Hepatocyte (in vitro differentiated cells): ENCODE measurements around the gene LMOD2. TPM values are rescaled to one million over a fixed set of nuclear protein-coding genes. Genes with fewer than 3 reads are reported as not detected.

Experiments
- DNase-seq: peaks from one replicate; pipeline ENCODE4 v3.0.0-alpha.2; 2016; ENCODE audit warnings: low spot score
- H2AFZ ChIP-seq: fragments of 200-600 bp; sonication (generic); 2 replicates; pipeline ENCODE4 v1.6.0; 2016; ENCODE audit warnings: antibody characterized with exemption, mild to moderate bottlenecking
- H3K27ac ChIP-seq: fragments of 200-600 bp; sonication (generic); 2 replicates; pipeline ENCODE4 v1.5.1; 2016; ENCODE audit warnings: mild to moderate bottlenecking
- H3K27me3 ChIP-seq: fragments of 200-600 bp; sonication (generic); 2 replicates; pipeline ENCODE4 v1.6.1; 2016
- H3K36me3 ChIP-seq: fragments of 200-600 bp; sonication (generic); replicated peaks from 2 replicates; pipeline ENCODE4 v1.5.1; 2016; ENCODE audit warnings: low read depth; ENCODE audit not compliant: insufficient read depth
- H3K4me1 ChIP-seq: fragments of 200-600 bp; sonication (generic); 2 replicates; pipeline ENCODE4 v1.5.1; 2016; ENCODE audit warnings: mild to moderate bottlenecking, moderate library complexity; ENCODE audit not compliant: insufficient read depth
- H3K4me2 ChIP-seq: fragments of 200-600 bp; sonication (generic); 2 replicates; pipeline ENCODE4 v1.6.0; 2016
- H3K4me3 ChIP-seq: fragments of 200-600 bp; sonication (generic); 2 replicates; pipeline ENCODE4 v1.5.1; 2016; ENCODE audit warnings: mild to moderate bottlenecking
- H3K79me2 ChIP-seq: fragments of 200-600 bp; sonication (generic); 2 replicates; pipeline ENCODE4 v1.6.0; 2017; ENCODE audit warnings: mild to moderate bottlenecking
- H3K9me2 ChIP-seq: fragments of 200-600 bp; sonication (generic); replicated peaks from 2 replicates; pipeline ENCODE4 v1.6.0; 2017; ENCODE audit warnings: mild to moderate bottlenecking; ENCODE audit not compliant: insufficient read depth
- H3K9me3 ChIP-seq: fragments of 200-600 bp; sonication (generic); 2 replicates; pipeline ENCODE4 v1.5.1; 2016; ENCODE audit warnings: low read depth, mild to moderate bottlenecking
- H4K20me1 ChIP-seq: fragments of 200-600 bp; sonication (generic); 2 replicates; pipeline ENCODE4 v1.6.0; 2016; ENCODE audit warnings: mild to moderate bottlenecking; ENCODE audit not compliant: insufficient read depth, poor library complexity, severe bottlenecking
- EZH2 ChIP-seq: fragments of 200-600 bp; sonication (generic); IDR thresholded peaks from 2 replicates; pipeline ENCODE4 v1.6.1; 2016; ENCODE audit warnings: antibody characterized with exemption, mild to moderate bottlenecking, borderline replicate concordance
- EZH2phosphoT487 ChIP-seq: fragments of 200-600 bp; sonication (generic); IDR thresholded peaks from one replicate; pipeline ENCODE4 v1.6.1; 2018; ENCODE audit warnings: antibody characterized with exemption, mild to moderate bottlenecking, low read depth, moderate library complexity; ENCODE audit not compliant: unreplicated experiment, severe bottlenecking
- WGBS: methylation state at CpG from one replicate; pipeline ENCODE4 v1.1.6; 2016; ENCODE audit warnings: low lambda C conversion rate; ENCODE audit errors: missing lambda C conversion rate; 5-methylcytosine and 5-hydroxymethylcytosine counted together
- polyA plus RNA-seq: library from polyadenylated mRNA; unstranded; fragments of >200 nt; fragmentation: Nextera tagmentation; extraction: Ambion mirVana; gene quantifications from 2 replicates; pipeline ENCODE4 v1.2.1, GENCODE V29; 2016
- total RNA-seq: library from RNA; depleted of rRNA; stranded (reverse); fragments of >200 nt; gene quantifications from 2 replicates; pipeline ENCODE4 v1.2.3, GENCODE V29; 2014
- TF ChIP-seq, protein P1 (sequence below): fragments of 200-600 bp; sonication (generic); IDR thresholded peaks from 2 replicates; pipeline ENCODE4 v1.5.1; 2016; ENCODE audit warnings: antibody characterized with exemption, mild to moderate bottlenecking; ENCODE audit not compliant: poor library complexity

LMOD2 gene
- total and polyA plus RNA-seq, 2 experiments from 2014 or later, result not detected

DNA sequence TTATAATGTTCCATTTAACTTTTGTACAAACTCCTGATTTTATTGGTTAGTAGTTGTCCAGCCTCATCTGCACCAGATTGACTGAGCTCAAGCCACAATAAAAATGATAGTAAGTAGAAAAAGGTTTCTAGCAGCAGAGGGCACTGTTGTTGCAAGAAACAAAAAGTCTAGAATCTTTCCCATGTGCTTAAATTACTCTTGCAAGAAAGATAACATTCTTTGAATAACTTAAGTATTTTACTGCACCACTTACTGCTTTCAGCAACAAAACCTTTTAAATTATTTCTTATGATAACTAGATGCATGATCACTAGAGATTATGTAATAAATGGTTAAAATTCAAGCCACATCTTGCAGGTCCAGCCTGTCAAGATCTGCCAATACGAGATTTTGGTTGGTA, 27.0 kb downstream of the LMOD2 start:
- H4K20me1 ChIP-seq, result no peaks in the 10 kb centered on the region
- 73% methylated on average over 1 of the region's 1 CpG for WGBS
- peak; percentile 65 for DNase-seq
- no peaks in the 10 kb centered on the region for H3K27me3 ChIP-seq
- no peaks in the 10 kb centered on the region for H3K9me2 ChIP-seq
- H3K36me3 ChIP-seq, result no peaks in the 10 kb centered on the region
- no peak overlapping the region for H3K27ac ChIP-seq
- TF ChIP-seq, protein P1, sequence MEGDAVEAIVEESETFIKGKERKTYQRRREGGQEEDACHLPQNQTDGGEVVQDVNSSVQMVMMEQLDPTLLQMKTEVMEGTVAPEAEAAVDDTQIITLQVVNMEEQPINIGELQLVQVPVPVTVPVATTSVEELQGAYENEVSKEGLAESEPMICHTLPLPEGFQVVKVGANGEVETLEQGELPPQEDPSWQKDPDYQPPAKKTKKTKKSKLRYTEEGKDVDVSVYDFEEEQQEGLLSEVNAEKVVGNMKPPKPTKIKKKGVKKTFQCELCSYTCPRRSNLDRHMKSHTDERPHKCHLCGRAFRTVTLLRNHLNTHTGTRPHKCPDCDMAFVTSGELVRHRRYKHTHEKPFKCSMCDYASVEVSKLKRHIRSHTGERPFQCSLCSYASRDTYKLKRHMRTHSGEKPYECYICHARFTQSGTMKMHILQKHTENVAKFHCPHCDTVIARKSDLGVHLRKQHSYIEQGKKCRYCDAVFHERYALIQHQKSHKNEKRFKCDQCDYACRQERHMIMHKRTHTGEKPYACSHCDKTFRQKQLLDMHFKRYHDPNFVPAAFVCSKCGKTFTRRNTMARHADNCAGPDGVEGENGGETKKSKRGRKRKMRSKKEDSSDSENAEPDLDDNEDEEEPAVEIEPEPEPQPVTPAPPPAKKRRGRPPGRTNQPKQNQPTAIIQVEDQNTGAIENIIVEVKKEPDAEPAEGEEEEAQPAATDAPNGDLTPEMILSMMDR, result peak; percentile 69
- TF ChIP-seq EZH2, result no peak
- H2AFZ ChIP-seq, result no peak overlapping the region
- H3K4me3 ChIP-seq, result no peak overlapping the region
- no peak overlapping the region for H3K4me2 ChIP-seq
- no peaks in the 10 kb centered on the region for H3K9me3 ChIP-seq
- H3K79me2 ChIP-seq, result peaks cover 1% of the 10 kb centered on the region
- peaks cover 11% of the 10 kb centered on the region for H3K4me1 ChIP-seq

DNA sequence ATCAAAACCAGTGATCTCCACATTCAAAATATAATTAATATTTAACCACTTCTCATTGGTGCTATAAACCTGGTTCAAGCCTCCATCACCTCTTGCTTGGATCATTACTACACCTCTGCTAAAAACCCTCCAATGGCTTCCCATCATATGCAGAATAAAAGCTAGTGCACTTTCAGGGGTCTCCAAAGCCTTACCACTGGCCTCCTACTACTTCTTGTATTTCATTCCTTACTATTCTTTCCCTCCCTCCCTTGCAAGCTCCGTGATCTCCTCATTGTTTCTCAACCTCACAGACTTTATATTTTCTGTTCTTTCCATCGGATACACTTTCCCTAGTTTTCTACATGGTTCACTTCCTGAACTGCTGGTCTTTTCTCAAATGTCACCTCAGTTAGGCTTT, 31.5 kb downstream of the LMOD2 start:
- H2AFZ ChIP-seq, result no peak overlapping the region
- H4K20me1 ChIP-seq, result peaks cover 7% of the 10 kb centered on the region
- WGBS, result 96% methylated on average over 2 of the region's 2 CpGs
- H3K9me2 ChIP-seq, result no peaks in the 10 kb centered on the region
- H3K4me1 ChIP-seq, result peaks cover 3% of the 10 kb centered on the region
- H3K4me2 ChIP-seq, result no peak overlapping the region
- no peak for DNase-seq
- peaks cover 3% of the 10 kb centered on the region for H3K79me2 ChIP-seq
- no peak overlapping the region for H3K27ac ChIP-seq
- no peaks in the 10 kb centered on the region for H3K9me3 ChIP-seq
- no peaks in the 10 kb centered on the region for H3K36me3 ChIP-seq
- no peak for TF ChIP-seq EZH2
- no peak for TF ChIP-seq EZH2phosphoT487
- TF ChIP-seq, protein P1, result no peak
- H3K27me3 ChIP-seq, result no peaks in the 10 kb centered on the region
- no peak overlapping the region for H3K4me3 ChIP-seq

DNA sequence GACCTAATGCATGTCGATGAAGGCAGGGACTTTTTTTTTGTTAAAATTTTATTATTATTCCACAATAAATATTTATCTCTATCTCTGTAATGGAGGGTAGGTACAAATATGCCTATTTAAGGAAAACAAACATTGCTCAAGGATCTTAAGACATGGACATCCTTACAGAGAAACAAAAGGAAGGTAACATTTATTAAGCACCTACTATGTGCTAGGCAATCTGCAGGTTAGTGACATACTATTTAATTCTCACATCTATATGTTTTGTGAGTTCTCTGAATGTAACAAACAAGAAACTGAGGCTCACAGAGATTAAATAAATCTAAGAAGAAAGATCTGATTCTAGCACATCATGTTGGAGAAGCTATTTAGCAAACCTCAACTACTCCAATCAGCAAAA, 32.1 kb downstream of the LMOD2 start:
- WGBS, result 96% methylated on average over 1 of the region's 1 CpG
- peaks cover 7% of the 10 kb centered on the region for H4K20me1 ChIP-seq
- no peak for DNase-seq
- no peak overlapping the region for H3K4me2 ChIP-seq
- H3K27ac ChIP-seq, result no peak overlapping the region
- H3K9me2 ChIP-seq, result no peaks in the 10 kb centered on the region
- H3K4me3 ChIP-seq, result no peak overlapping the region
- H3K9me3 ChIP-seq, result no peaks in the 10 kb centered on the region
- TF ChIP-seq, protein P1, result no peak
- TF ChIP-seq EZH2phosphoT487 (no peak), EZH2 (no peak)
- no peaks in the 10 kb centered on the region for H3K36me3 ChIP-seq
- peaks cover 3% of the 10 kb centered on the region for H3K4me1 ChIP-seq
- H3K27me3 ChIP-seq, result no peaks in the 10 kb centered on the region
- H3K79me2 ChIP-seq, result peaks cover 3% of the 10 kb centered on the region
- no peak overlapping the region for H2AFZ ChIP-seq

DNA sequence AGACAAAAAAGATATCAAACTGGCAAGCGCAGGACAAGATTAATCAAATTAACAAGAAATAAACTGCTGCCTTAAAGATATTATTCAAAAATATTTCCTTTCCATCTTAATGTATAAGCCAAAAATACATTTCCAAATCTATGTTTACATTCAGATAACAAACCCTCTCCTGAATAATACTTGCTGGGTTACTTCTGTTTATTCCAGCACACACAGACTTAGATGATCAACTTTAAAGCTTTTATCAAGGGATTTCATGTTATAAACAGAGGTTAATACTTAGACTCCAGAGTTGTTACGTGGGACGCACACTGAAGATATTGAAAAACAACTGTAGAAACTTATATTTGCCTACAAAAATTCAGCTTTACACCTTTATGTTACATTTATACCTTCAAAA, 33.6 kb downstream of the LMOD2 start:
- no peak overlapping the region for H3K27ac ChIP-seq
- H3K9me3 ChIP-seq, result no peaks in the 10 kb centered on the region
- no peaks in the 10 kb centered on the region for H3K9me2 ChIP-seq
- no peak overlapping the region for H2AFZ ChIP-seq
- H3K4me1 ChIP-seq, result peaks cover 3% of the 10 kb centered on the region
- peaks cover 3% of the 10 kb centered on the region for H3K79me2 ChIP-seq
- TF ChIP-seq EZH2 (no peak), EZH2phosphoT487 (no peak)
- TF ChIP-seq, protein P1, result no peak
- peaks cover 7% of the 10 kb centered on the region for H4K20me1 ChIP-seq
- no peaks in the 10 kb centered on the region for H3K36me3 ChIP-seq
- no peak overlapping the region for H3K4me3 ChIP-seq
- no peak for DNase-seq
- H3K27me3 ChIP-seq, result no peaks in the 10 kb centered on the region
- H3K4me2 ChIP-seq, result no peak overlapping the region
- 55% methylated on average over 3 of the region's 3 CpGs for WGBS
